Measurements from ENCODE around the gene KY. TPM values are rescaled to one million over a fixed set of nuclear protein-coding genes. Genes with fewer than 3 reads are reported as not detected.

KY gene
- total RNA-seq, 6 donors from 2014 or later = 0.11 to 2.1 (median 0.38) TPM; not detected in 2

- no peaks in the 10 kb centered on the region for H3K4me1 ChIP-seq
- no peaks in the 10 kb centered on the region for H3K27me3 ChIP-seq
- no peak overlapping the region for H3K4me3 ChIP-seq
- TF ChIP-seq CTCF (IDR thresholded peaks at IDR 0.05) = no peak
- no peak for TF ChIP-seq EP300 (IDR thresholded peaks at IDR 0.05)
- TF ChIP-seq POLR2AphosphoS5 (IDR thresholded peaks at IDR 0.05) = no peak
- no peak for TF ChIP-seq POLR2A (IDR thresholded peaks at IDR 0.05)
- H3K9me3 ChIP-seq = peaks cover 0 to 12% (median 9%) of the 10 kb centered on the region in 4 donors
- DNase-seq (no peak), ATAC-seq (ENCODE audit: low FRiP score in 2 of 2) (no peak)
- no peak overlapping the region for H3K27ac ChIP-seq
- WGBS, 2 donors = 89 to 93% methylated on average over 3 of the region's 3 CpGs
- H3K36me3 ChIP-seq = no peaks in the 10 kb centered on the region
Measured at GRCh38 chr3:134675726-134676256, 25.0 kb upstream of the KY start.

DNA sequence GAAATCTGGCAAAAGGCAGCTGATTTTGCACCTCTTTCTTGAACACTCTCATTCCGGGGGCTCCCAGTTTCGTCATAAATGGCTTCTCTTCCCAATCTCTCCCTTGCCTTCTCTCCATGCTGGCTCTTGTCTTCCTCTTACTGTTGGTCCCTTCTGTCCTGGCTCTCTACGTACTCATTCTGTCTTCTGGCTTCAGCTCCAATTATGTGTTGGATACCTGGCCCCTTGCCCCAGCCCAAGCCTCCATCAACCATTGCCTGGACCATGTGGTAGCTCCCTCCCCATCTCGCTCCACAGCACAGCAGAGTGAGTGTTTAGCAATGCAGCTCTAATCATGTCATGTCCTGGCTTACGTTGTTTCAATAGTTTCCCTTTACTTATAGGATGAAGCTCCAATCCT is 21.7 kb upstream of the KY start:
- H3K36me3 ChIP-seq = no peaks in the 10 kb centered on the region
- H3K27me3 ChIP-seq = no peaks in the 10 kb centered on the region
- WGBS, 2 donors = 84 to 92% methylated on average over 5 of the region's 5 CpGs
- no peak overlapping the region for H3K27ac ChIP-seq
- DNase-seq (no peak), ATAC-seq (ENCODE audit: low FRiP score in 2 of 2) (no peak)
- H3K9me3 ChIP-seq = peaks cover 0 to 12% (median 9%) of the 10 kb centered on the region in 4 donors
- H3K4me3 ChIP-seq = no peak overlapping the region
- TF ChIP-seq POLR2AphosphoS5 (IDR thresholded peaks at IDR 0.05) (no peak), CTCF (IDR thresholded peaks at IDR 0.05) (no peak), POLR2A (IDR thresholded peaks at IDR 0.05) (no peak), EP300 (IDR thresholded peaks at IDR 0.05) (no peak)
- H3K4me1 ChIP-seq = no peaks in the 10 kb centered on the region

GRCh38 chr3:134667956-134668355 is 17.1 kb upstream of the KY start:
- TF ChIP-seq POLR2AphosphoS5 (IDR thresholded peaks at IDR 0.05) = no peak
- H3K27ac ChIP-seq = no peak overlapping the region
- DNase-seq = no peak
- no peak for ATAC-seq (ENCODE audit: low FRiP score in 2 of 2)
- H3K4me3 ChIP-seq = no peak overlapping the region
- 0 to 60% methylated on average over 1 to 3 of the region's 3 CpGs for WGBS, 2 donors
- no peaks in the 10 kb centered on the region for H3K4me1 ChIP-seq
- H3K9me3 ChIP-seq = peaks cover 0 to under 1% (median 0%) of the 10 kb centered on the region in 4 donors
- no peaks in the 10 kb centered on the region for H3K36me3 ChIP-seq
- no peaks in the 10 kb centered on the region for H3K27me3 ChIP-seq

GRCh38 chr3:134667406-134667805 is 16.6 kb upstream of the KY start:
- H3K27me3 ChIP-seq = no peaks in the 10 kb centered on the region
- H3K36me3 ChIP-seq = no peaks in the 10 kb centered on the region
- no peak overlapping the region for H3K4me3 ChIP-seq
- no peaks in the 10 kb centered on the region for H3K9me3 ChIP-seq
- ATAC-seq (ENCODE audit: low FRiP score in 2 of 2) = no peak
- 82 to 88% methylated on average over 3 of the region's 3 CpGs for WGBS, 2 donors
- TF ChIP-seq CTCF (IDR thresholded peaks at IDR 0.05) (no peak), POLR2A (IDR thresholded peaks at IDR 0.05) (no peak), POLR2AphosphoS5 (IDR thresholded peaks at IDR 0.05) (no peak), EP300 (IDR thresholded peaks at IDR 0.05) (no peak)
- DNase-seq = no peak
- no peak overlapping the region for H3K27ac ChIP-seq
- H3K4me1 ChIP-seq = no peaks in the 10 kb centered on the region

DNA sequence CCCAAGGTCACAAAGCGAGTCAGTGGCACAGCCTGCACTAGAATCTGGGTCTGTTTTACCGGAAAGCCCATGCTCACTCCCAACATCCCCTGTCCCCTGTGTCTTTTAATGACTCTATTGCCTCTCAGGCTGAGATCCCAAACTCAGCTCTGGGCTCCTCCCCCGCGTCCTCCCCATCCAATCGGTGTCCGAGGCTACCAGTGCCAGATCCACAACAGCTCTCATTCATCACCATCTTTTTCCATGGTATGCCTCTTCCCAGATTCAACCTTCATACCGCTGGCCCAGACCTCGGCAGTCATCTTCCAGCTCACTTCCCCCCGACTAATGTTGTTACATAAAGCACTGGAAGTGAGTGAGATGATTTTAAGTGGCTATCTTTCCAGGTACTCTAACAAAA is 16.1 kb upstream of the KY start:
- H3K9me3 ChIP-seq = no peaks in the 10 kb centered on the region
- H3K4me1 ChIP-seq = no peaks in the 10 kb centered on the region
- no peak overlapping the region for H3K4me3 ChIP-seq
- 81 to 87% methylated on average over 9 of the region's 9 CpGs for WGBS, 2 donors
- no peak for TF ChIP-seq CTCF (IDR thresholded peaks at IDR 0.05)
- no peak for TF ChIP-seq POLR2AphosphoS5 (IDR thresholded peaks at IDR 0.05)
- no peak for TF ChIP-seq EP300 (IDR thresholded peaks at IDR 0.05)
- TF ChIP-seq POLR2A (IDR thresholded peaks at IDR 0.05) = no peak
- no peak overlapping the region for H3K27ac ChIP-seq
- ATAC-seq (ENCODE audit: low FRiP score in 2 of 2) = no peak
- H3K27me3 ChIP-seq = no peaks in the 10 kb centered on the region
- no peaks in the 10 kb centered on the region for H3K36me3 ChIP-seq
- DNase-seq = no peak
